ENCODE data around the gene DPF3.
"Not testable (repeated sequence)": the region's sequence is repeated elsewhere in the genome, so short reads cannot be mapped to it uniquely, and the experiment has no call there.

DNA sequence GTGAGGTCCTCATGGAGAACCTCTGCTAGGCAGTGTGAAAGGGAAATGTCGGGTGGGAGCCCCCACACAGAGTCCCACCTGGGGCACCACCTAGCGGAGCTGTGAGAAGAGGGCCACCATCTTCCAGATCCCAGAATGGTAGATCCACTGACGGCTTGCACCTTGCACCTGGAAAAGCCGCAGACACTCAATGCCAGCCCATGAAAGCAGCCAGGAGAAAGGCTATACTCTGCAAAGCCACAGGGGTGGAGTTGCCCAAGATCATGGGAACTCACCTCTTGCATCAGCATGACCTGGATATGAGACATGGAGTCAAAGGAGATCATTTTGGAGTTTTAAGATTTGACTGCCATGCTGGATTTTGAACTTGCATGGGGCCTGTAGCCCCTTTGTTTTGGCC lies 145.0 kb downstream of the DPF3 start:
- TF ChIP-seq, protein P1, sequence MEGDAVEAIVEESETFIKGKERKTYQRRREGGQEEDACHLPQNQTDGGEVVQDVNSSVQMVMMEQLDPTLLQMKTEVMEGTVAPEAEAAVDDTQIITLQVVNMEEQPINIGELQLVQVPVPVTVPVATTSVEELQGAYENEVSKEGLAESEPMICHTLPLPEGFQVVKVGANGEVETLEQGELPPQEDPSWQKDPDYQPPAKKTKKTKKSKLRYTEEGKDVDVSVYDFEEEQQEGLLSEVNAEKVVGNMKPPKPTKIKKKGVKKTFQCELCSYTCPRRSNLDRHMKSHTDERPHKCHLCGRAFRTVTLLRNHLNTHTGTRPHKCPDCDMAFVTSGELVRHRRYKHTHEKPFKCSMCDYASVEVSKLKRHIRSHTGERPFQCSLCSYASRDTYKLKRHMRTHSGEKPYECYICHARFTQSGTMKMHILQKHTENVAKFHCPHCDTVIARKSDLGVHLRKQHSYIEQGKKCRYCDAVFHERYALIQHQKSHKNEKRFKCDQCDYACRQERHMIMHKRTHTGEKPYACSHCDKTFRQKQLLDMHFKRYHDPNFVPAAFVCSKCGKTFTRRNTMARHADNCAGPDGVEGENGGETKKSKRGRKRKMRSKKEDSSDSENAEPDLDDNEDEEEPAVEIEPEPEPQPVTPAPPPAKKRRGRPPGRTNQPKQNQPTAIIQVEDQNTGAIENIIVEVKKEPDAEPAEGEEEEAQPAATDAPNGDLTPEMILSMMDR (IDR thresholded peaks at IDR 0.05; ENCODE audit: insufficient read depth, low read length, poor library complexity, severe bottlenecking), result not testable (repeated sequence)
- not testable (repeated sequence) for TF ChIP-seq EZH2phosphoT487 (conservative IDR thresholded peaks at IDR 0.05; ENCODE audit: low read length)
